Stimulated activated CD8-positive, alpha-beta memory T cell treated with anti-CD3 and anti-CD28 coated beads, Interleukin-15, amount 100 ng/mL, for 1 hour (primary cell): ENCODE measurements around the gene IFT172.
A peak's percentile ranks its signal among the peaks of the same experiment; 100 is the strongest.
"Not testable (repeated sequence)": the region's sequence is repeated elsewhere in the genome, so short reads cannot be mapped to it uniquely, and the experiment has no call there.

Experiments
- DNase-seq: peaks from one replicate; pipeline ENCODE4 v3.0.0-alpha.2; 2020; ENCODE audit warnings: low read depth

IFT172 gene

GRCh38 chr2:27489498-27490397 lies at the start of gene IFT172:
TSS of gene IFT172 (minus strand) at chr2:27489743. CDS start at chr2:27489653, 90 bp downstream.
- peak; percentile 98 for DNase-seq

- not testable (repeated sequence) for DNase-seq
These were observed 49.4 kb upstream of the IFT172 start for GRCh38 chr2:27538839-27539450.

GRCh38 chr2:27537287-27537686 lies 47.7 kb upstream of the IFT172 start:
- DNase-seq = no peak

GRCh38 chr2:27531983-27532382 lies 42.4 kb upstream of the IFT172 start:
- DNase-seq = no peak

- DNase-seq = no peak
These were observed 37.6 kb upstream of the IFT172 start for GRCh38 chr2:27527182-27527581.

GRCh38 chr2:27522400-27522945 lies 32.9 kb upstream of the IFT172 start:
- DNase-seq = no peak

- no peak for DNase-seq
These were observed 30.8 kb upstream of the IFT172 start for GRCh38 chr2:27520316-27520715.

GRCh38 chr2:27518782-27519113 lies 29.2 kb upstream of the IFT172 start:
- DNase-seq = no peak

GRCh38 chr2:27518113-27518781 lies 28.7 kb upstream of the IFT172 start:
- DNase-seq = no peak

- no peak for DNase-seq
These were observed 19.8 kb upstream of the IFT172 start for GRCh38 chr2:27509326-27509725.

GRCh38 chr2:27507293-27507692 lies 17.8 kb upstream of the IFT172 start:
- no peak for DNase-seq

- no peak for DNase-seq
These were observed 17.0 kb upstream of the IFT172 start for GRCh38 chr2:27506587-27506986.

- DNase-seq = no peak
These were observed 12.6 kb upstream of the IFT172 start for GRCh38 chr2:27502142-27502541.

- DNase-seq = no peak
These were observed 11.5 kb upstream of the IFT172 start for GRCh38 chr2:27501042-27501441.

- DNase-seq = no peak
These were observed 9.4 kb upstream of the IFT172 start for GRCh38 chr2:27498975-27499374.

- no peak for DNase-seq
These were observed 7.7 kb upstream of the IFT172 start for GRCh38 chr2:27497288-27497627.

- DNase-seq = no peak
These were observed 7.1 kb upstream of the IFT172 start, which contains the start of gene GCKR for GRCh38 chr2:27496357-27497287. TSS of gene GCKR (plus strand) at chr2:27496839. CDS start at chr2:27496905, 66 bp downstream.

- no peak for DNase-seq
These were observed 6.4 kb upstream of the IFT172 start for GRCh38 chr2:27495840-27496356.

- DNase-seq = no peak
These were observed 5.5 kb upstream of the IFT172 start, which contains the start of gene FNDC4 for GRCh38 chr2:27494944-27495554. TSS of gene FNDC4 (minus strand) at chr2:27495200. CDS start at chr2:27494679, 521 bp downstream.

- DNase-seq = no peak
These were observed 4.9 kb upstream of the IFT172 start for GRCh38 chr2:27494284-27494943.
